GM19043 (cell line): ENCODE measurements around the gene PRKCE.

Source experiments
- ATAC-seq: cut with Tn5 transposase; IDR thresholded peaks from one replicate; pipeline ENCODE4 v1.9.1; 2021; ENCODE audit warnings: low read depth; ENCODE audit not compliant: unreplicated experiment

PRKCE gene

GRCh38 chr2:45721150-45721549 is 69.7 kb downstream of the PRKCE start:
- no peak for ATAC-seq

GRCh38 chr2:45722477-45722876 is 71.0 kb downstream of the PRKCE start:
- no peak for ATAC-seq

GRCh38 chr2:45723857-45724256 is 72.4 kb downstream of the PRKCE start:
- no peak for ATAC-seq

DNA sequence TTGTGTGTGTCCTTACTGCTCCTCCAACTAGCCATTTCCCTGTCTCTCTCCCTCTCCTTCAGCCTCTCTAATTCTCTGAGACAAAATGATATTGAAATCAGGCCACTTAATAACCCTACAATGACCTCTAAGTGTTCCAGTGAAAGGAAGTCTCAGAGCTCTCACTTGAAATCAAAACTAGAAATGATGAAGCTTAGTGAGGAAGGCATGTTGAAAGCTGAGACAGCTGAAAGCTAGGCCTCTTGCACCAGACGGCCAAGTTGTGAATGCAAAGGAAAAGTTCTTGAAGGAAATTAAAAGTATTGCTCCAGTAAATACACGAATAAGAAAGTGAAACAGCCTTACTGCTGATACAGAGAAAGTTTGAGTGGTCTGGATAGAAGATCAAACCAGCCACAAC is 72.9 kb downstream of the PRKCE start:
- no peak for ATAC-seq

DNA sequence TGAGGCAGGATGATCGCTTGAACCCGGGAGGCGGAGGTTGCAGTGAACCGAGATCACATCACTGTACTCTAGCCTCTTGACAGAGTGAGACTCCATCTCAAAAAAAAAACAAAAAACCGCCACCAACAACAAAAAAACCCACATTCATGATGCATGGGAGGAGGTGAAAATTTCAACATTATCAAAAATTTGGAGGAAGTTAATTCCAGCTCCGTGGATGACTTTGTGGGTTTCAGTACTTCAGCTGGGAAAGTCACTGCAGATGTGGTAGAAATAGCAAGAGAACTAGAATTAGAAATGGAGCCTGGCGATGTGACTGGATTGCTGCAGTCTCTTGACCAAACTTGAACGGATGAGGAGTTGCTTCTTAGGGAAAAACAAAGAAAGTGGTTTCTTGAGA is 74.3 kb downstream of the PRKCE start:
- no peak for ATAC-seq

DNA sequence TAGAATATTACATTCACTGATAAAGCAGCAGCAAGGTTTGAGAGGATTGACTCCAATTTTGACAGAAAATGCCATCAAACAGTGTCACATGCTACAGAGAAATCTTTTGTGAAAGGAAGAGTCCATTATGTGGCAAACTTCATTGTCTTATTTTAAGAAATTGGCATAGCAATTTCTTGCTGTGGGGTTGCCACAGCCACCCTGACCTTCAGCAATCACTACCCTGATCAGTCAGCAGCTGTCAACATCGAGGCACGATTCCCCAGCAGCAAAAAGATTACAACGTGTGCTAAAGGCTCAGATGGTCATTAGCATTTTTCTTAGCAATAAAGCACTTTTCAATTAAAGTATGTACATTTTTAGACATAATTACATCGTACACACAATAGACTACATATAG is 74.7 kb downstream of the PRKCE start:
- ATAC-seq, result no peak

- peak; percentile 79 for ATAC-seq
Measured at GRCh38 chr2:45728458-45728942, 77.0 kb downstream of the PRKCE start.

- peak; percentile 58 for ATAC-seq
Measured at GRCh38 chr2:45729753-45730512, 78.5 kb downstream of the PRKCE start.

DNA sequence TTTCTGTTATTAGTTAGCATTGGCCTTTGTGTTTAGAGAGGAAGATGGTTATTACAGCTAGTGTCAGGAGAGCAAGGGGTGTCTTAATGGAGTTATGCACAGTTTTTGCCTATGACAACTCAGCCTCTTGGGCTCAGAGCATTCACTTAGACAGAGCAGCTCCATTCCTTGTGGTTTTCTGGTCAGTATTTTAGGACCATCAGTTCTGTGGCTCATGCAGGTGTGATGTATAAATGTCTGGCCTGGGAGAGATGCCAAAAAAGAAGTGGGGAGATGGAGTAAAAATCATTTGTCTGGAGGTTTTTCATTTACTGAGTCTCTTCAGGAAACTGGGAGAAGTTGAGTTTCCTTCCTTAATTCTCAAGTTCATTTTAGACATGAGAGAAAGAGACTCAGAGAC is 79.7 kb downstream of the PRKCE start:
- ATAC-seq, result no peak

DNA sequence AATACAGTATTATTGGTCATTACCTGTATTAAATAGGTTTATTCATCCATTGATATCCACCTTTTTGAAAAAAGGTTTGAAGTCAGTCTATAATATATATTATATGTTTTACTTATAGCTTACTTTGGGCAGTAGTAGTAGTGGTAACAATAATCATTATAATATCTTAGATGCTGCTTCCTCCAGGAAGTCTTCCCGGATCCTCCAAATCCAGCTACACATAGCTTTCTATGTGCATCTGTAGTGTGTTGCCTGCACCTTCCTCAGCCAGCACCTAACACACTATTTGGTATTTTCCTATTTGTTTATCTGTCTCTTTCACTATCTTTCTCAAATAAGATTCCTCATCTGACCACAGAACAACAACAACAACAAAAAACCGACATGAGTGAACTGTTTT is 81.0 kb downstream of the PRKCE start:
- no peak for ATAC-seq

GRCh38 chr2:45732946-45733345 is 81.5 kb downstream of the PRKCE start:
- no peak for ATAC-seq

GRCh38 chr2:45734336-45734735 is 82.9 kb downstream of the PRKCE start:
- ATAC-seq, result no peak

GRCh38 chr2:45734952-45735351 is 83.5 kb downstream of the PRKCE start:
- no peak for ATAC-seq

GRCh38 chr2:45736757-45737704 is 85.6 kb downstream of the PRKCE start:
- ATAC-seq, result no peak

- ATAC-seq, result no peak
Measured at GRCh38 chr2:45739796-45740485, 88.5 kb downstream of the PRKCE start.

DNA sequence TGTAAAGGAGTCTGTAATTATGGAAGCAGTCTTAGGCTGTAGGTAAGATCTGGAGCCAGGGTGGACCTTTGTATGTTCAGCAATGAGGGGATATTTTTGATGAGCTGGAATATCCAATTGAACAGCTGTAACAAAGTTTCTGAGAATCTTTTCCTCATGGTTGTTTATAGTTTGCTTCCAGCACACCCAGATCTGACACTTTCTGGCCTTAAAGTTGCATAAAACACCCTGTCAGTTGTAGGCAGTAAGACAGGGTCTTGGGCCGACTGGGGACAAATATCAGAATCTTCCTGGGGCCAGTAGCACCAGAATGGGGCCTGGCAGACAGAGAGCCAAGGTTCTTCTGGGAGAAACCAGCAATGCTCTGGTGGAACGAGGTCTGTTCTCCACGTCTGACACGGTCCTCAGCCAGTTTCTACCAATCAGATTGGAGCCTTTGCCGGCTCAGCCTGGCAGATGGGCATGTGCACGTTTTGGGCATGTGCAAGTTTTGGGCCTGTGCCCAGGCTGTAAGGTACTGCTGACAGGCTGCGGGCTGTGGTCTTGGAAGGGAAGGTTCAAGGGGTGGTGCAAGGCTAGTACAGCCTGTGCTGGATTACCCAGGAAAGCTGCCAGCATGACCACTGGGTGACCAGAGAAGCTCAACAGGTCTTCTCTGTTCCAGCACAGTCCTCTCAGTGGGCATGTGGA is 89.8 kb downstream of the PRKCE start:
- no peak for ATAC-seq

- no peak for ATAC-seq
Measured at GRCh38 chr2:45743531-45744396, 92.3 kb downstream of the PRKCE start.

GRCh38 chr2:45745231-45745630 is 93.8 kb downstream of the PRKCE start:
- ATAC-seq, result no peak

GRCh38 chr2:45746888-45747287 is 95.4 kb downstream of the PRKCE start:
- no peak for ATAC-seq
